GM12873 (cell line): ENCODE results near the gene HSD17B1.

ENCODE experiments used
- TF ChIP-seq, protein P1 (sequence below): IDR thresholded peaks from 2 replicates; pipeline ENCODE4 v1.5.1; 2012; ENCODE audit warnings: low read depth, mild to moderate bottlenecking, moderate library complexity, low read length, control low read depth; ENCODE audit not compliant: insufficient read depth; ENCODE audit errors: missing control alignments

HSD17B1 gene

DNA sequence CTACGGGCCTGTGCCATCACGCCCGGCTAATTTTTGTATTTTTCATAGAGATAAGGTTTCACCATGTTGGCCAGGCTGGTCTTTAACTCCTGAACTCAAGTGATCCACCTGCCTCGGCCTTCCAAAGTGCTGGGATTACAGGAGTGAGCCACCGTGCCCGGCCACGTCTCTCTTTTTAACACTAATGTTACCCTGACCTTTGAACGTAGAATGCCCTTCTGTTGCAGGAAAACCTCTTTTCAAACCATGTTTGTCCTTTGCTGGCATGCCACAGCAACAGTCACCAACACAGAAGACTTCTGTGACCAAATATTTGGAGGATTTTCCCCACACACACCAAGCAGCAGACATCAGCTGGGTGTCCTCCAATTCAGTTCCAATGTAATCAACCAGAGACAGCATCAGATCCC, 7.8 kb upstream of the HSD17B1 start:
- TF ChIP-seq, protein P1, sequence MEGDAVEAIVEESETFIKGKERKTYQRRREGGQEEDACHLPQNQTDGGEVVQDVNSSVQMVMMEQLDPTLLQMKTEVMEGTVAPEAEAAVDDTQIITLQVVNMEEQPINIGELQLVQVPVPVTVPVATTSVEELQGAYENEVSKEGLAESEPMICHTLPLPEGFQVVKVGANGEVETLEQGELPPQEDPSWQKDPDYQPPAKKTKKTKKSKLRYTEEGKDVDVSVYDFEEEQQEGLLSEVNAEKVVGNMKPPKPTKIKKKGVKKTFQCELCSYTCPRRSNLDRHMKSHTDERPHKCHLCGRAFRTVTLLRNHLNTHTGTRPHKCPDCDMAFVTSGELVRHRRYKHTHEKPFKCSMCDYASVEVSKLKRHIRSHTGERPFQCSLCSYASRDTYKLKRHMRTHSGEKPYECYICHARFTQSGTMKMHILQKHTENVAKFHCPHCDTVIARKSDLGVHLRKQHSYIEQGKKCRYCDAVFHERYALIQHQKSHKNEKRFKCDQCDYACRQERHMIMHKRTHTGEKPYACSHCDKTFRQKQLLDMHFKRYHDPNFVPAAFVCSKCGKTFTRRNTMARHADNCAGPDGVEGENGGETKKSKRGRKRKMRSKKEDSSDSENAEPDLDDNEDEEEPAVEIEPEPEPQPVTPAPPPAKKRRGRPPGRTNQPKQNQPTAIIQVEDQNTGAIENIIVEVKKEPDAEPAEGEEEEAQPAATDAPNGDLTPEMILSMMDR, result no peak

DNA sequence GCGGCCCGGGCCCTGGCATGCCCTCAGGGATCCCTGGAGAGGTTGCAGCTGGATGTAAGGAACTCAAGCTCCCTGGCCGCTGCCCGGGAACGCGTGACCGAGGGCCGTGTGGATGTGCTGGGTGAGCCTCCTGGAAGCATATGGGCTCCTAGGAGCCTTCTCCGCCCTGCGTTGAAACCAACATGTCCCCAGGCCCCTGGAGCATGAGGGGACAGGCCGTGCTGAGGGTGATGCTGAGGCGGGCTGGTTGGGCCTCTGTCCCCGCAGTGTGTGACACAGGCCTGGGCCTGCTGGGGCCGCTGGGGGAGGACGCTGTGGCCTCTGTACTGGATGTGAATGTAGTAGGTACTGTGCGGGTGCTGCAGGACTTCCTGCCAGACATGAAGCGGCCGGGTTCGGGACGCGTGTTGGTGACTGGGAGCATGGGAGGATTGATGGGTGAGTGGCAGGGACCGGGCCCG, 5.7 kb upstream of the HSD17B1 start:
- TF ChIP-seq, protein P1, result no peak

DNA sequence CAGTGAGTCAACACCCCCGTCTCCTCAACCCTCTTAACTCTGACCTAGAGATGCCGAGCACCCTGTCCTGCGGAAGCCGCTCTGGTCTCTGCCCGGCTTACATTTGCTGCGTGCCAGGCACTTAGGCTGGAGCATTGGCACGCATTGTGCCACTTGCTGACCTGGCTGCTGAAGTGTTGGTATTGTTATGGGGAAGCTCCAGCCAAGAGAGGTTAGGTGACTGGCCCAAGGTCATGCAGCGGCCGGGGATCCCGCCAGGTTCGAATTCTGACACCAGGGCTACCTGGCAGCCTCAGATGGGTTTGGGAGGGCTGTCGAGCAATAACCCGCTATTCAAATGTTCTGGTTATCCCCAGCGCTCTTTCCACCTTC, 5.0 kb upstream of the HSD17B1 start:
- TF ChIP-seq, protein P1, result no peak

DNA sequence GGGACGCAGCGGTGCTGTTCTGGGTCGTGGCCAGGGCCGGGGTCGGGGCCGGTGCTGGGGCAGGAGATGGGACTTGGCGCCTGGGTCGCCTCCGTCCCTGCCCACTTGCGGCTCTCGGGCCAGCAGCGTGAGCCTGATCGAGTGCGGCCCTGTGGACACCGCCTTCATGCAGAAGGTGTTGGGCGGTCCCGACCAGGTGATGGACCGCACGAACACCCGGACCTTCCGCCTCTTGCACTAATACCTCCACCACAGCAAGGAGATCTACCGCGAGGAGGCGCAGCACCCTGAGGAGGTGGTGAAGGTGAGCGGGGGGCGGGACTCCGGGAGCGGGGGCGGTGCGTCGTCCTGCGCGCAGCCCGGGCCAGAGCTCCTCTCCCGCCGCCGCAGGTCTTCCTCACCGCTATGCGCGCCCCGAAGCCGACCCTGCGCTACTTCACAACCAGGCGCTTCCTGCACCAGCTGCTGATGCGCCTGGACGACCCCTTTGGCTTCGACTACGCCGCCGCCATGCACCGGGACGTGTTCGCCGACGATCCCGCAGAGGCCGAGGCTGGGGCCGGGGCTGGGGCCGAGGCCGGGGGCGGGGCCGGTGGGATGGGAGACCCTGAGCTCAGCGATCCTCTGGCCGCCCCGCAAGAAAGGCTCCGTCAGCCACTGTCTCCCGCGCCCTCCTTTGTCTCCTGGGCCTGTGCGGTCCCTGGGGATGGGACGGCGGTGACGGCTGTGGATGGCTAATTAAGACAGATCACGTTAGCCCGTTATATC, 4.5 kb upstream of the HSD17B1 start:
- TF ChIP-seq, protein P1, result peak; percentile 57

DNA sequence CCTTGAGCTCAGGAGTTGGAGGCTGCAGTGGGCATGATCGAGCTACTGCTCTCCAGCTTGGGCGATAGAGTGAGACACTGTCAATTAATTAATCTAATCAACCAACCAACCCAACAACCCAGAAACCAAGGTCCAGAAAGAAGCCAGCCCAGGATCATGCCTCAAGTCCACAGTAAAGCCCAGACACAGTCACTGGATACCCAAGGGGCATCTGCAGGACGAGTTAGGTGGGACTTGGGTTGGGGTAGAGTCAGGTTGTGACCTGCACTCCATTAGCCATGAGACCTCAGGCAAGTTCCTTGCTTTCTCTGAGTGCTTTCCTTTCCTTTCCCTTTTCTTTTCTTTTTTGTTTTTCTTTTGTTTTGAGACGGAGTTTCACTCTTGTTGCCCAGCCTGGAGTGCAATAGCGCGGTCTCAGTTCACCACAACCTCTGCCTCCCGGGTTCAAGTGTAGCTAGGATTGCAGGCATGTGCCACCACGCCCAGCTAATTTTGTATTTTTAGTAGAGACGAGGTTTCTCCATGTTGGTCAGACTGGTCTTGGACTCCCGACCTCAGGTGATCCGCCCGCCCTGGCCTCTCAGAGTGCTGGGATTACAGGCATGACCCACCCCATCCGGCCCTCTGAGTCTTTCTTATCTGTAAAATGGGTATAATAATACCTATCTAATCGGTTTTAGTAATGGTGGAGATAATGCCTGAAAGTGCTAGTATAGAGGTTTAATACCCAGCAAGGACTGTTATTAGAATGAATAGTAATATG, 3.5 kb upstream of the HSD17B1 start:
- TF ChIP-seq, protein P1, result no peak

DNA sequence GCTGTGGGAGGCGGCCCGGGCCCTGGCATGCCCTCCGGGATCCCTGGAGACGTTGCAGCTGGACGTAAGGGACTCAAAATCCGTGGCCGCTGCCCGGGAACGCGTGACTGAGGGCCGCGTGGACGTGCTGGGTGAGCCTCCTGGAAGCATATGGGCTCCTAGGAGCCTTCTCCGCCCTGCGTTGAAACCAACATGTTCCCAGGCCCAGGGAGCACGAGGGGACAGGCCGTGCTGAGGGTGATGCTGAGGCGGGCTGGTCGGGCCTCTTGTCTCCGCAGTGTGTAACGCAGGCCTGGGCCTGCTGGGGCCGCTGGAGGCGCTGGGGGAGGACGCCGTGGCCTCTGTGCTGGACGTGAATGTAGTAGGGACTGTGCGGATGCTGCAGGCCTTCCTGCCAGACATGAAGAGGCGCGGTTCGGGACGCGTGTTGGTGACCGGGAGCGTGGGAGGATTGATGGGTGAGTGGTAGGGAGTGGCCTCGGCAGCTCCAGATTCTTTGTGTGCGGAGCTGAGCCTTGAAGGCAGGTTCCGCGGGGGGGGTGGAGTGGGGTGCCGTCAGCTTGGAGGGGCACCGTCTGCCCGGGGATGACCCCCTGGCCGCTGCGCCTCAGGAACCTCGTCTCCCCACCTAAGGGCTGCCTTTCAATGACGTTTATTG, 567 bp downstream of the HSD17B1 start:
- TF ChIP-seq, protein P1, result no peak

DNA sequence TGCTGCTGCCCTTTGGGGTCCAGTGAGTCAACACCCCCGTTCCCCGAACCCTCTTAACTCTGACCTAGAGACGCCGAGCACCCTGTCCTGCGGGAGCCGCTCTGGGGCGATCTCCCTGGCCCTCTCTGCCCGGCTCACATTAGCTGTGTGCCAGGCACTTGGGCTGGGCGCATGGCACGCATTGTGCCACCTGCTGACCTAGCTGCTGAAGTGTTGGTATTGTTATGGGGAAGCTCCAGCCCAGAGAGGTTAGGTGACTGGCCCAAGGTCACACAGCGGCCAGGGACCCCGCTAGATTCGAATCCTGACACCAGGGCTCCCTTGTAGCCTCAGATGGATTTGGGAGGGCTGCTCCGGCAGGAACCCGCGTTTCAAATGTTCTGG, 1.1 kb downstream of the HSD17B1 start:
- TF ChIP-seq, protein P1, result peak; percentile 6
